Activated CD8-positive, alpha-beta T cell treated with anti-CD3 and anti-CD28 coated beads, Interleukin-2, amount 10 ng/mL, durations not matched to agents 7 days and 5 days (primary cell): Measurements from ENCODE around the gene PSMC1. TPM values are rescaled to one million over a fixed set of nuclear protein-coding genes. Genes with fewer than 3 reads are reported as not detected.

Experiments
- ATAC-seq: fragments of 150-1000 bp; cut with Tn5 transposase; one replicate; pipeline ENCODE4 v1.10.0; 2021; ENCODE audit warnings: moderate library complexity
- CTCF ChIA-PET: fragments of 350-600 bp; sonication (Branson Sonifier 250); formaldehyde crosslinking; loops from one replicate; lab custom pipeline; 2021; ENCODE audit warnings: antibody characterized with exemption; lab: Charles Lee
- POLR2A ChIA-PET: fragments of 350-600 bp; sonication (Branson Sonifier 250); formaldehyde crosslinking; loops from one replicate; lab custom pipeline; 2021; ENCODE audit warnings: antibody characterized with exemption; lab: Charles Lee
- DNase-seq: peaks from one replicate; pipeline ENCODE4 v3.0.0-alpha.2; 2020
- H3K27ac Mint-ChIP-seq: one replicate; pipeline ENCODE4 v1.8.0; 2021; ENCODE audit warnings: mild to moderate bottlenecking, mixed read lengths
- H3K27me3 Mint-ChIP-seq: one replicate; pipeline ENCODE4 v1.8.0; 2021; ENCODE audit warnings: low read depth, mixed read lengths
- H3K36me3 Mint-ChIP-seq: one replicate; pipeline ENCODE4 v1.8.0; 2021; ENCODE audit warnings: low read depth, mixed read lengths
- H3K4me1 Mint-ChIP-seq: one replicate; pipeline ENCODE4 v1.8.0; 2021; ENCODE audit warnings: low read depth, mixed read lengths
- H3K4me3 Mint-ChIP-seq: one replicate; pipeline ENCODE4 v1.8.0; 2021; ENCODE audit warnings: mild to moderate bottlenecking, mixed read lengths
- H3K9me3 Mint-ChIP-seq: one replicate; pipeline ENCODE4 v1.8.0; 2022; ENCODE audit warnings: mixed read lengths; ENCODE audit not compliant: insufficient read depth
- total RNA-seq, 2 experiments: library from RNA; stranded (reverse); gene quantifications; one replicate each; pipeline ENCODE4 v1.2.3, GENCODE V29; 2021

The PSMC1 gene
- total RNA-seq, 2 experiments from 2014 or later, result 83.5 to 88.9 TPM

GRCh38 chr14:90255871-90256270 lies 482 bp upstream of the PSMC1 start:
- ATAC-seq (no peak), DNase-seq (no peak)
- ChIA-PET CTCF (interaction anchor here (1.2 to 2.1 kb wide), 4 partner anchors 20 to 283 kb away, joined by 3 to 10 read pairs (median 7); no protein-coding TSS in a partner anchor), POLR2A (interaction anchor here (0.7 to 3.5 kb wide), 7 partner anchors 9 to 626 kb away, joined by 3 to 20 read pairs (median 3); partner anchors contain the start of gene TDP1)
- H3K27me3 Mint-ChIP-seq, result peaks cover 4% of the 10 kb centered on the region
- H3K27ac Mint-ChIP-seq, result peak overlapping the region; percentile 46
- peaks cover 26% of the 10 kb centered on the region for H3K4me1 Mint-ChIP-seq
- H3K4me3 Mint-ChIP-seq, result peak overlapping the region; percentile 93
- H3K36me3 Mint-ChIP-seq, result peaks cover 36% of the 10 kb centered on the region
- H3K9me3 Mint-ChIP-seq, result no peaks in the 10 kb centered on the region

DNA sequence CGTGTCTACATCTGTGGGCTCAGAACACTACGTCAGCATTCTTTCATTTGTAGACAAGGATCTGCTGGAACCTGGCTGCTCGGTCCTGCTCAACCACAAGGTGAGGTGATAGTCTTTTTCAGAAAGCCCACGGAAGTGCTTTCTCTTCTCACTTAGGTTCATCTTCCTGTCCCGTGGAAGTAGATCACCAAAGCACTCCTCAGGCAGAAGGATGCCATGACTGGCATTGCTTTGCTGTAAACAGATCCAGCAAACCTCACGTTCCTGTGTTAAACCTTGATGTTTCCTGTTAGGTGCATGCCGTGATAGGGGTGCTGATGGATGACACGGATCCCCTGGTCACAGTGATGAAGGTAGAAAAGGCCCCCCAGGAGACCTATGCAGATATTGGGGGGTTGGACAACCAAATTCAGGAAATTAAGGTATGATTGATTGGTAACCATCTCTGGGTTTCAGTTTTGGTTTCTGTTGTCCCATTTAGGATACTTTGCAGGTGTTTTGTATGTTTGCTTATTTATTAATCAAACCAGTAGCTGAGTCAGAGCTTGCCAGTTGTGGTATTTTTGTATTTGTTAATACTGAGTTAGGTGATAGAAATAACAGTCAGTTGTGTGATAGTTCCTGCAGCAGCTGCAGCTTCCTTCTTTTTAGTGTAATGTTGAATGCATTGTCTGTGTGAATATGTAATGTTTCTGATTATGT lies 7.5 kb downstream of the PSMC1 start:
- H3K36me3 Mint-ChIP-seq, result peaks cover 67% of the 10 kb centered on the region
- ATAC-seq (no peak), DNase-seq (no peak)
- H3K4me1 Mint-ChIP-seq, result peaks cover 14% of the 10 kb centered on the region
- H3K4me3 Mint-ChIP-seq, result no peak overlapping the region
- ChIA-PET CTCF (interaction anchor here (2.1 kb wide), 1 partner anchor 26 kb away, joined by 4 read pairs; no protein-coding TSS in a partner anchor), POLR2A (interaction anchor here (1.4 kb wide), 1 partner anchor 8 kb away, joined by 5 read pairs; the partner anchor contains the start of gene PSMC1)
- no peaks in the 10 kb centered on the region for H3K9me3 Mint-ChIP-seq
- H3K27ac Mint-ChIP-seq, result peak overlapping the region; percentile 27
- H3K27me3 Mint-ChIP-seq, result no peaks in the 10 kb centered on the region

DNA sequence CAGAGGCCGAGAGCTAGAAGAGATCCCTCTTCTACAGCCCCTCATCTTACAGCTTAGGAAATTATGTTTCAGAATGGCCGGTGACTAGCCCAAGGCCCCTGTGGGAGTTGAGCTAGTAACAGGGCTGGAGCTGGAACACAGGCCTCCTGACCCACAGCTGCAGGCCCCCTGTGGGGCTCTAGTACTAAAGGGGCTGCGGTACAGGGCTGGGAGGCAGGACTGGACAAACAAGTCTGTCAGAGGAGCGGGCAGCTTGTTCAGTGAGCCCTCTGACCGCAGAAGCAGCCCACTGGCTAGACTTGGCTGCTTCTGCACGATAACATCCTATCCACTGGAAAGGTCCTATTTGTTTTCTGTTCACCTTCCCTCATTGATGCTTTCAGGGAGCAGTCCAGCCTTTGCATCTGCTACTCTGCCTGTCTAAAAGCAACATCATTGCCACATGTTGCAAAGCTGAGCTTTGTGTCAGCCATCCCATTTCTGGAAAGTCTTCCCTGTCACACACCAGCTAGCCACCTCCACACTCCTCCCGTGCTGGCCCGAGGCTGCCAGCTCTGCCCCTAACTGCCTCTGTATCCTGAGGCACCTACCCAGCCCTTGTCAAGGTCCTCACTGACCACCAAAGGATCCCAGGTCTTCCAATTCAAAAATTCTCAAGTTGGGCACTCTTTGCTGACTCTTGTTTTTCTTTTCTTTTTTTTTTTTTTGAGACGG lies 10.2 kb downstream of the PSMC1 start:
- Mint-ChIP-seq H3K4me1 (peaks cover 13% of the 10 kb centered on the region), H3K9me3 (no peaks in the 10 kb centered on the region), H3K27me3 (no peaks in the 10 kb centered on the region), H3K36me3 (peaks cover 69% of the 10 kb centered on the region), H3K27ac (no peak overlapping the region), H3K4me3 (no peak overlapping the region)
- POLR2A ChIA-PET, result interaction anchor here (2.4 kb wide), 1 partner anchor 10 kb away, joined by 7 read pairs; no protein-coding TSS in a partner anchor
- CTCF ChIA-PET, result interaction anchor here (0.7 kb wide), 1 partner anchor 10 kb away, joined by 3 read pairs; the partner anchor contains the start of gene PSMC1
- no peak for ATAC-seq
- no peak for DNase-seq

DNA sequence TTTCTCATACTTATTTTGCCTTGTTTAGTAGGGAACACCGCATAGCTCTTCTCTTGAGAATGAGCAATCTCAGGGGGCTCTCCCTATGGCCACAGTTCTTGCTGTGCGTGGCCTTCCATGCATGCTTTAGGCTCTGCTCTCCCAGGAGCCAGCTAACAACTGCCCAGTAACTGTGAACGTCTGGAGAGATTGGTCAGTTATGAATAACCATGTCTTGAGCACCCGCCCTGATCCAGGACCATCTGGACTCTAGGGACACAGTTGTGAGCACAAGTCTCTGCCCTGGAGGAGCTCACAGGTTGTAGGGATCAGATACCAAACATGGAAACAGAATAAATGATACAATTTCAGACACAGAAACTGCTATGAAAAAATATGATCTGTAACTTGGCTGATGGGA lies 12.1 kb downstream of the PSMC1 start:
- ChIA-PET CTCF (no interaction called here), POLR2A (interaction anchor here (1.4 kb wide), 1 partner anchor 12 kb away, joined by 3 read pairs; the partner anchor contains the start of gene PSMC1)
- Mint-ChIP-seq H3K36me3 (peaks cover 67% of the 10 kb centered on the region), H3K4me1 (peaks cover 12% of the 10 kb centered on the region), H3K27me3 (no peaks in the 10 kb centered on the region), H3K27ac (no peak overlapping the region), H3K9me3 (no peaks in the 10 kb centered on the region), H3K4me3 (no peak overlapping the region)
- ATAC-seq (no peak), DNase-seq (no peak)

DNA sequence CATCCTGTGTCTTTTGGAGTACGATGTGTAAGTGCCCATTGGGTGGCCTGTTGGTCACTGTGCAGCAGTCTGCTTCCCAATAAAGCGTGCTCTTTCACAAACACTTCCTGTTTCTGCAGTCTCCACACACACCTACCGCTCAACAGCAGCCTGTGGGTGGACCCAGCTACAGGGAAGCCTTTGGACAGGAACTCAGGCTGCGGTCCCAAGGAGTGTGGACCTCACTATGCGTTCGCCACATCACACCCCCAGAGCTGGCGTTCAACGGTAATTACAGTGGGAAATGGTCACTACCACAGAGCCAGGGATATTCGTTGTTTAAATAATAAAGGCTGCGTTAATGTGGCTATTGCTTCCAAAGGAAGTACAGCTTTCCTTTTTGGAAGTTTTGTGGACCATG lies 16.2 kb downstream of the PSMC1 start:
- no peak for DNase-seq
- ChIA-PET POLR2A (no interaction called here), CTCF (no interaction called here)
- Mint-ChIP-seq H3K27ac (no peak overlapping the region), H3K36me3 (peaks cover 54% of the 10 kb centered on the region), H3K27me3 (no peaks in the 10 kb centered on the region), H3K9me3 (no peaks in the 10 kb centered on the region), H3K4me1 (peaks cover 8% of the 10 kb centered on the region), H3K4me3 (no peak overlapping the region)
- ATAC-seq, result no peak

- no peaks in the 10 kb centered on the region for H3K9me3 Mint-ChIP-seq
- peaks cover 52% of the 10 kb centered on the region for H3K36me3 Mint-ChIP-seq
- no peak overlapping the region for H3K27ac Mint-ChIP-seq
- DNase-seq (no peak), ATAC-seq (no peak)
- CTCF ChIA-PET, result no interaction called here
- no peaks in the 10 kb centered on the region for H3K27me3 Mint-ChIP-seq
- no peak overlapping the region for H3K4me3 Mint-ChIP-seq
- H3K4me1 Mint-ChIP-seq, result peaks cover 8% of the 10 kb centered on the region
- POLR2A ChIA-PET, result no interaction called here
These were observed 17.2 kb downstream of the PSMC1 start for GRCh38 chr14:90273532-90273931.

DNA sequence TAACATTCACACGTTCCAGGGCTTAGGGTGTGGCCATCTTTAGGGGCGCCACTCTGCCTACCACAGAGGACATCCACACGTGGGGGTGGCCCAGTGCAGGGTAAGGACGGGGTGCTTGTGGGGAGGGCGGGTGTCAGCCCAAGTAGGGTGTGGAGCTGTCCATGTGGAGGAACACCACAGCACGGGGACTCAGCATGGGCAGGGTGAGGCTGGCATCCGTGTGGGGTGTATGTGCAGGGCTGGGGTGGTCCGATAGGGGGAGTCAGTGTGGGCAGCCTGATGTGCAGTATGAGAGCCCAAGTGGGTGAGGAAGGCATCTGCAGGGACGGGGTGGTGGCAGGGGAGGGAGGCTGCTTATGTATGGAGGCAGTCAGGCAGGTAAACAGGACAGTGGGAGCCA lies 17.7 kb downstream of the PSMC1 start:
- DNase-seq, result no peak

GRCh38 chr14:90274808-90275457 lies 18.6 kb downstream of the PSMC1 start:
- POLR2A ChIA-PET, result interaction anchor here (2.4 kb wide), 1 partner anchor 9 kb away, joined by 7 read pairs; no protein-coding TSS in a partner anchor
- no peaks in the 10 kb centered on the region for H3K9me3 Mint-ChIP-seq
- H3K36me3 Mint-ChIP-seq, result peaks cover 39% of the 10 kb centered on the region
- peaks cover 8% of the 10 kb centered on the region for H3K4me1 Mint-ChIP-seq
- no peaks in the 10 kb centered on the region for H3K27me3 Mint-ChIP-seq
- no peak overlapping the region for H3K4me3 Mint-ChIP-seq
- ATAC-seq (no peak), DNase-seq (no peak)
- CTCF ChIA-PET, result no interaction called here
- H3K27ac Mint-ChIP-seq, result peak overlapping the region; percentile 22

More for the DNA sequence above, 17.7 kb downstream of the PSMC1 start:
- ChIA-PET CTCF (no interaction called here), POLR2A (no interaction called here)
- Mint-ChIP-seq H3K27me3 (no peaks in the 10 kb centered on the region), H3K27ac (peak overlapping the region; percentile 57), H3K36me3 (peaks cover 48% of the 10 kb centered on the region), H3K4me3 (no peak overlapping the region), H3K9me3 (no peaks in the 10 kb centered on the region), H3K4me1 (peaks cover 8% of the 10 kb centered on the region)
- ATAC-seq, result no peak

DNA sequence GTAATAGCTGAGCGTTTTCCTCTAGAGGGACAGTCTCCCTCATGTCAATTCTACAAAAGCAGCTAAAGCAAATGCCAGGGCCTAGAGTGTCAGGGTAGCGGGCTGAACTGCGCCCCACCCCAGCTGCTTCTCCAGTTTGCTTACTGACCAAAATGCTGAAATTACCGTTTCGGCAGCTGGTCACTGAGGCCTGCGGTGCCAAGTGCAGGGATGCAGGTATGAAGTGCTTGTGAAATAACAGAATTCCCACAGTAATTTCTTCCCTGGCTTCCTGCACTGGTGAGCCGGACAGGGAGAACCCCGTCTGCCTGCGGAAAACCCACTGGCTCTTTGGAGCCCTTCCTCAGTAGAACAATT lies 19.1 kb downstream of the PSMC1 start:
- Mint-ChIP-seq H3K4me3 (no peak overlapping the region), H3K4me1 (peaks cover 8% of the 10 kb centered on the region), H3K27me3 (no peaks in the 10 kb centered on the region), H3K9me3 (no peaks in the 10 kb centered on the region), H3K36me3 (peaks cover 34% of the 10 kb centered on the region), H3K27ac (no peak overlapping the region)
- ChIA-PET CTCF (no interaction called here), POLR2A (interaction anchor here (2.4 kb wide), 1 partner anchor 9 kb away, joined by 7 read pairs; no protein-coding TSS in a partner anchor)
- ATAC-seq (no peak), DNase-seq (no peak)

GRCh38 chr14:90275820-90276219 lies 19.5 kb downstream of the PSMC1 start:
- Mint-ChIP-seq H3K4me3 (no peak overlapping the region), H3K4me1 (peaks cover 8% of the 10 kb centered on the region), H3K27me3 (no peaks in the 10 kb centered on the region), H3K9me3 (no peaks in the 10 kb centered on the region), H3K36me3 (peaks cover 31% of the 10 kb centered on the region), H3K27ac (no peak overlapping the region)
- CTCF ChIA-PET, result interaction anchor here (1.2 kb wide), 1 partner anchor 106 kb away, joined by 3 read pairs; no protein-coding TSS in a partner anchor
- ATAC-seq (no peak), DNase-seq (no peak)
- POLR2A ChIA-PET, result interaction anchor here (1.2 to 2.4 kb wide), 2 partner anchors 9 kb away, joined by 3 to 7 read pairs; no protein-coding TSS in a partner anchor

DNA sequence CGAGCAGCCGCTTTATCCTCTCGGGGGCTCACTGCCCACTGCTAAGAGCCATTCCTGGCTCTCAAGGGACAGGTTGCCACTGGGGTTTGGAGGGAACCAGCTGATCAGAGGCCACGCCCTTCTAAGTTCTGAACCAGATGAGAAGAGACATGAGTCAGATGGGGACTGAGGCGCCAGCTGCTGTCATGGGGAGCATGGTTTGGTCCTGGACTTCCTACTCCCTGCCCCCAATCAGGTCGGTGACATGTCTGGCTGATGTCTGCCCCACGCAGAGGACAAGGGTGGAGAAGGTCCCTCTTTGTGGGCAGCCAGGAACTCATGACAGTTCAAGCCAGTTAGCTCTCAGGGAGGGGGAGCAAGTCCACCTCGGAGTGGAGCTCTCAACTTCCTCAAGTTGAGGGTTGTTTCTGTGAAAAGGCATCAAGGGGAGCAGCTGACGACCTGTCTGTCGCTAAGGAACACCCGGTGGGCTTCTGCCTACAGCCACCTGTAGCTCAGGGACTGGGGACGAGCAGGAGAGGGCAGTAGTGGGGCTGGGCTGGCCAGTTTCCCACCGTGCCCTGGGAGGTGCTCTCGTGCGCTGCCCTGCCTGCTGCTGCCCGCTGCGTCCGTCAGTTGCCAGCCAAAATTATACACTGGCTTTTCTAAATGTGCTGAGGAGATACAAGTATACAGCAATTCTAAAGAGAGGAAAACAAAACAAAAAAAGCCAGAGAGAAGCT lies 20.5 kb downstream of the PSMC1 start:
- Mint-ChIP-seq H3K36me3 (peaks cover 27% of the 10 kb centered on the region), H3K27ac (peak overlapping the region; percentile 30), H3K4me1 (peaks cover 8% of the 10 kb centered on the region), H3K4me3 (no peak overlapping the region), H3K9me3 (no peaks in the 10 kb centered on the region), H3K27me3 (no peaks in the 10 kb centered on the region)
- ChIA-PET POLR2A (interaction anchor here (1.2 to 2.4 kb wide), 2 partner anchors 8 to 10 kb away, joined by 3 to 7 read pairs; no protein-coding TSS in a partner anchor), CTCF (interaction anchor here (1.2 kb wide), 1 partner anchor 105 kb away, joined by 3 read pairs; no protein-coding TSS in a partner anchor)
- ATAC-seq (no peak), DNase-seq (no peak)
